ENCODE measurements around the gene NR4A2. TPM values are rescaled to one million over a fixed set of nuclear protein-coding genes. Genes with fewer than 3 reads are reported as not detected.

NR4A2 gene
- total RNA-seq, 1 experiment from 2014 or later = 1.1 TPM

DNA sequence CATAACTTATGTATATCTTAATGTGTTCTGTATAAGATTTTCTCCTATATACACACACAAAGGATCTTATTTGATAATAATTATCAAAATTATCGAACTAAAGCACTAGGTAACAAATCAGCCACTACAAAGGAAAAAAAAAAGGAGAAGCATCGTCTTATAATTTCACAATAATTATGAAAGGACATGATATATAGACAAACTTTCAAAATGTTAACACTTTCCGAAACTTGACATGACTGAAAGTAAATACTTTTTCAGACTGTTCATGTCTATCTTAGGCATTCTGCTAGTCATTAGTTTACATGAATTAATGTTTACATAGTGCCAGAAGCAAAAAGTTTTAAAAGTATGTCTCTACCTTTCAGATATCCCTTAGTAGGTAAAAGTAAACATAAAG is 7.3 kb upstream of the NR4A2 start:
- no TSS peak for BruUV-seq (replicated peaks)
- intact Hi-C loops (cut with micrococcal nuclease; ENCODE audit: unreplicated experiment) = loop anchor here (2.0 to 10.0 kb wide), 5 partner anchors 61 to 965 kb away; no protein-coding TSS in a partner anchor
- H3K27ac ChIP-seq (ENCODE audit: low read depth, low read length, poor library complexity, severe bottlenecking) = no peak overlapping the region
- peaks cover 58% of the 10 kb centered on the region for H3K4me1 ChIP-seq (ENCODE audit: insufficient read depth, low read length, poor library complexity, severe bottlenecking)
- CTCF ChIA-PET = no interaction called here
- POLR2A ChIA-PET (ENCODE audit: low non-redundant PET) = no interaction called here
- H3K9me3 ChIP-seq (ENCODE audit: low read depth, low read length, poor library complexity, severe bottlenecking) = no peaks in the 10 kb centered on the region
- H3K36me3 ChIP-seq (ENCODE audit: insufficient read depth, low read length, poor library complexity, severe bottlenecking) = no peaks in the 10 kb centered on the region
- no peaks in the 10 kb centered on the region for H3K27me3 ChIP-seq (replicated peaks; ENCODE audit: insufficient read depth, low read depth, low read length, poor library complexity)
- no peak for DNase-seq (ENCODE audit: low spot score)
- TF ChIP-seq, protein P1, sequence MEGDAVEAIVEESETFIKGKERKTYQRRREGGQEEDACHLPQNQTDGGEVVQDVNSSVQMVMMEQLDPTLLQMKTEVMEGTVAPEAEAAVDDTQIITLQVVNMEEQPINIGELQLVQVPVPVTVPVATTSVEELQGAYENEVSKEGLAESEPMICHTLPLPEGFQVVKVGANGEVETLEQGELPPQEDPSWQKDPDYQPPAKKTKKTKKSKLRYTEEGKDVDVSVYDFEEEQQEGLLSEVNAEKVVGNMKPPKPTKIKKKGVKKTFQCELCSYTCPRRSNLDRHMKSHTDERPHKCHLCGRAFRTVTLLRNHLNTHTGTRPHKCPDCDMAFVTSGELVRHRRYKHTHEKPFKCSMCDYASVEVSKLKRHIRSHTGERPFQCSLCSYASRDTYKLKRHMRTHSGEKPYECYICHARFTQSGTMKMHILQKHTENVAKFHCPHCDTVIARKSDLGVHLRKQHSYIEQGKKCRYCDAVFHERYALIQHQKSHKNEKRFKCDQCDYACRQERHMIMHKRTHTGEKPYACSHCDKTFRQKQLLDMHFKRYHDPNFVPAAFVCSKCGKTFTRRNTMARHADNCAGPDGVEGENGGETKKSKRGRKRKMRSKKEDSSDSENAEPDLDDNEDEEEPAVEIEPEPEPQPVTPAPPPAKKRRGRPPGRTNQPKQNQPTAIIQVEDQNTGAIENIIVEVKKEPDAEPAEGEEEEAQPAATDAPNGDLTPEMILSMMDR (conservative IDR thresholded peaks at IDR 0.05; ENCODE audit: low read depth, low read length) = no peak
- no peak for TF ChIP-seq EZH2 (IDR thresholded peaks at IDR 0.05; ENCODE audit: borderline replicate concordance, low read depth, low read length, poor library complexity, severe bottlenecking)
- H3K4me3 ChIP-seq (ENCODE audit: low read depth, low read length, poor library complexity, severe bottlenecking) = no peak overlapping the region

DNA sequence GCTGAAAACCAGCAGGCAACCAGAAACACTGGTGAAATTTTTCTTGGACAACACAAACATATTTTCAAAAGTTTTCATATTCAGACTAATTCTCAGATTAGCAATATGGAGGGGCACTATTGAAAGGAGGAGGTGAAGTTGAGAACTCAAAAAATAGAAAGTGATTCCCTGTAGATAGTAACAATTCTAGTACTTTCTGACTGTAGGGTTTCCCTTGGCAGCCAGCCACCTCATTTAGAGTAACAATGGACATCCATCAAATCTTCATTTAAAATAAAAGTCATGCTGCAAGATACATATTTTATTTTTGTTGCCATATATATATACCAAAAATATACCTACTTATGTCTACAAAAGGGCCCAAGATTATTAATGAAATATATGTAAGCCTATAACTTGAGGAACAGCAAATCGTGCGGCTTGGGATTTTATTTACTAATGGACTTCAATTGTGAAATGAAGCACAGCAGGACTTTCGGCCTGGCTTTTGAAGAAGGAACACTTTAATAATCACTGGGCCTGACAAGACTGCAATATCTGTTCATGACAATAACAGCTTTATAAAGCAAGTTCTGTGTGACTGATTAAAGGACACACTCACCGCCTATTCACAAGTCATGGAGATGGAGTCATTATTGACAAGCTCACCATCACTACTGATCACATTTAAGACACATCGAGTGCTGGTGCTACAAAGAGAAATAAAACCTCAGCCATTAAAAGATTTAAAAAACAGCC is 6.8 kb upstream of the NR4A2 start:
- Histone ChIP-seq H3K9me3 (ENCODE audit: low read depth, low read length, poor library complexity, severe bottlenecking) (no peaks in the 10 kb centered on the region), H3K27ac (ENCODE audit: low read depth, low read length, poor library complexity, severe bottlenecking) (peak overlapping the region; percentile 25), H3K4me1 (ENCODE audit: insufficient read depth, low read length, poor library complexity, severe bottlenecking) (peaks cover 58% of the 10 kb centered on the region), H3K4me3 (ENCODE audit: low read depth, low read length, poor library complexity, severe bottlenecking) (no peak overlapping the region), H3K36me3 (ENCODE audit: insufficient read depth, low read length, poor library complexity, severe bottlenecking) (no peaks in the 10 kb centered on the region), H3K27me3 (replicated peaks; ENCODE audit: insufficient read depth, low read depth, low read length, poor library complexity) (no peaks in the 10 kb centered on the region)
- intact Hi-C loops (cut with micrococcal nuclease; ENCODE audit: unreplicated experiment) = loop anchor here (10.0 kb wide), 1 partner anchor 964 kb away; no protein-coding TSS in a partner anchor
- ChIA-PET POLR2A (ENCODE audit: low non-redundant PET) (no interaction called here), CTCF (no interaction called here)
- no TSS peak for BruUV-seq (replicated peaks)
- DNase-seq (ENCODE audit: low spot score) = peak; percentile 26
- TF ChIP-seq, protein P1 (conservative IDR thresholded peaks at IDR 0.05; ENCODE audit: low read depth, low read length) = no peak
- TF ChIP-seq EZH2 (IDR thresholded peaks at IDR 0.05; ENCODE audit: borderline replicate concordance, low read depth, low read length, poor library complexity, severe bottlenecking) = no peak

DNA sequence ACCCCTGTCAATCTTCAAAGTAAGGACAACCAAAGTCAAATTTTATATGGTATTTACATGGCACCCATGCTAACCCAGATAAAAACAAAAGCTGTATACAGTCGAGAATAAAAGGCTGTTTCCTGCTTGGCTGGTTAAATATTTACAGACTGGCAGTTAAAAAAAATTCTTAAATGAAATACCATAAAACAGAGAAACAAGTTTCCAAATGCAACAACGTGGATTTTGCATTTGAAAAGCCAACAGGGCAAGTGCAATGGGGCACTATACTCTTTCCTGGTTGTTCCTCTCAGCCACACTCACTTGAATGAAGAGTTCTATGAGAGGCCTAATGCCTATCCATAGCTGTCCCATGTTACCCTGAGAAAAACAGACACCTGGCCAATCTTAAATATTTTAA is 6.1 kb upstream of the NR4A2 start:
- Histone ChIP-seq H3K36me3 (ENCODE audit: insufficient read depth, low read length, poor library complexity, severe bottlenecking) (no peaks in the 10 kb centered on the region), H3K4me3 (ENCODE audit: low read depth, low read length, poor library complexity, severe bottlenecking) (no peak overlapping the region), H3K27me3 (replicated peaks; ENCODE audit: insufficient read depth, low read depth, low read length, poor library complexity) (no peaks in the 10 kb centered on the region), H3K4me1 (ENCODE audit: insufficient read depth, low read length, poor library complexity, severe bottlenecking) (peaks cover 58% of the 10 kb centered on the region), H3K9me3 (ENCODE audit: low read depth, low read length, poor library complexity, severe bottlenecking) (no peaks in the 10 kb centered on the region), H3K27ac (ENCODE audit: low read depth, low read length, poor library complexity, severe bottlenecking) (no peak overlapping the region)
- intact Hi-C loops (cut with micrococcal nuclease; ENCODE audit: unreplicated experiment) = loop anchor here (10.0 kb wide), 1 partner anchor 964 kb away; no protein-coding TSS in a partner anchor
- no peak for DNase-seq (ENCODE audit: low spot score)
- TF ChIP-seq, protein P1 (conservative IDR thresholded peaks at IDR 0.05; ENCODE audit: low read depth, low read length) = no peak
- no peak for TF ChIP-seq EZH2 (IDR thresholded peaks at IDR 0.05; ENCODE audit: borderline replicate concordance, low read depth, low read length, poor library complexity, severe bottlenecking)
- no TSS peak for BruUV-seq (replicated peaks)
- POLR2A ChIA-PET (ENCODE audit: low non-redundant PET) = no interaction called here
- CTCF ChIA-PET = no interaction called here
